Activated CD8-positive, alpha-beta memory T cell treated with anti-CD3 and anti-CD28 coated beads, Interleukin-2, amount 50 U/mL, for 4 hours (primary cell): ENCODE data around the gene NUDCD2.
A peak's percentile ranks its signal among the peaks of the same experiment; 100 is the strongest.
"Not testable (repeated sequence)": the region's sequence is repeated elsewhere in the genome, so short reads cannot be mapped to it uniquely, and the experiment has no call there.

Experiments
- DNase-seq: peaks from one replicate; pipeline ENCODE4 v3.0.0-alpha.2; 2020

NUDCD2 gene

GRCh38 chr5:163463063-163463435 lies 3.1 kb upstream of the NUDCD2 start:
- DNase-seq: no peak

- DNase-seq: no peak
Observed at GRCh38 chr5:163460562-163461171, 765 bp upstream of the NUDCD2 start, which contains the start of gene HMMR. TSS of gene HMMR (plus strand) at chr5:163460632. CDS start at chr5:163460693, 61 bp downstream.

- DNase-seq: no peak
Observed at GRCh38 chr5:163459462-163459818, 462 bp downstream of the NUDCD2 start.

GRCh38 chr5:163458778-163459385 lies 1.0 kb downstream of the NUDCD2 start:
- DNase-seq: no peak

- no peak for DNase-seq
Observed at GRCh38 chr5:163456840-163457239, 3.1 kb downstream of the NUDCD2 start.

GRCh38 chr5:163456029-163456589 lies 3.8 kb downstream of the NUDCD2 start:
- no peak for DNase-seq

- DNase-seq: not testable (repeated sequence)
Observed at GRCh38 chr5:163455406-163455805, 4.5 kb downstream of the NUDCD2 start.

GRCh38 chr5:163453705-163454104 lies 6.2 kb downstream of the NUDCD2 start:
- no peak for DNase-seq

GRCh38 chr5:163451489-163451888 lies 8.4 kb downstream of the NUDCD2 start:
- DNase-seq: no peak

GRCh38 chr5:163448491-163448890 lies 11.4 kb downstream of the NUDCD2 start:
- DNase-seq: no peak

- DNase-seq: no peak
Observed at GRCh38 chr5:163447875-163448274, 12.0 kb downstream of the NUDCD2 start.

- no peak for DNase-seq
Observed at GRCh38 chr5:163447191-163447590, 12.7 kb downstream of the NUDCD2 start.

GRCh38 chr5:163445345-163445744 lies 14.6 kb downstream of the NUDCD2 start:
- no peak for DNase-seq

GRCh38 chr5:163444526-163444925 lies 15.4 kb downstream of the NUDCD2 start:
- DNase-seq: no peak

GRCh38 chr5:163440954-163441353 lies 18.9 kb downstream of the NUDCD2 start:
- no peak for DNase-seq

- DNase-seq: no peak
Observed at GRCh38 chr5:163439092-163439425, 20.8 kb downstream of the NUDCD2 start.

- DNase-seq: peak; percentile 83
Observed at GRCh38 chr5:163437309-163438182, 22.4 kb downstream of the NUDCD2 start, which contains the start of gene CCNG1. TSS of gene CCNG1 (plus strand) at chr5:163437595. CDS start at chr5:163439257, 1,662 bp downstream.

- DNase-seq: no peak
Observed at GRCh38 chr5:163437011-163437308, 22.9 kb downstream of the NUDCD2 start.

- DNase-seq: no peak
Observed at GRCh38 chr5:163436515-163436914, 23.4 kb downstream of the NUDCD2 start.

- DNase-seq: no peak
Observed at GRCh38 chr5:163434401-163434866, 25.5 kb downstream of the NUDCD2 start.

GRCh38 chr5:163433271-163433670 lies 26.6 kb downstream of the NUDCD2 start:
- no peak for DNase-seq

GRCh38 chr5:163432544-163432943 lies 27.4 kb downstream of the NUDCD2 start:
- no peak for DNase-seq

GRCh38 chr5:163426128-163426527 lies 33.8 kb downstream of the NUDCD2 start:
- not testable (repeated sequence) for DNase-seq

GRCh38 chr5:163424836-163425235 lies 35.1 kb downstream of the NUDCD2 start:
- no peak for DNase-seq
